HuH-7 (cell line): ENCODE results near the gene LDHAL6B.
"Not testable (repeated sequence)": the region's sequence is repeated elsewhere in the genome, so short reads cannot be mapped to it uniquely, and the experiment has no call there.

ENCODE experiments used
- DNase-seq: peaks from one replicate; pipeline ENCODE4 v3.0.0; 2011; ENCODE audit warnings: low spot score

Gene LDHAL6B

DNA sequence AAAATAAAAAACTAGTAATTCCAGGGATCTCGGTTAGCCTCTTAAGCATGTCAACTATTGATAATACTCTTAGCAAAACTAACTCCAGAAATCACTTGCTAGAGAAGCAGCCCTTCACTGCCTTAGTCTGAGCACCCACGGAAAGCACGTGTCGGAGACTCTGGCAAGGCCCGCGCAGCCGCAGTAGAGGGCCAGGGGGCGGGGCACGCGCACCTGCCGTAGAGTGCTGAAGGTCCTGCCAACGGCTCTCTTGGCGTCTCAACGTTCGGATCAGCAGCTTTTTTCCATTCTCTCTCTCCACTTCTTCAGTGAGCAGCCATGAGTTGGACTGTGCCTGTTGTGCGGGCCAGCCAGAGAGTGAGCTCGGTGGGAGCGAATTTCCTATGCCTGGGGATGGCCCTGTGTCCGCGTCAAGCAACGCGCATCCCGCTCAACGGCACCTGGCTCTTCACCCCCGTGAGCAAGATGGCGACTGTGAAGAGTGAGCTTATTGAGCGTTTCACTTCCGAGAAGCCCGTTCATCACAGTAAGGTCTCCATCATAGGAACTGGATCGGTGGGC is at the start of gene LDHAL6B:
Gene LDHAL6B, plus strand, starts transcription at position 221 of the 561 bp plus-strand sequence. Its CDS starts 98 bp downstream, at position 319.
- DNase-seq: no peak

DNA sequence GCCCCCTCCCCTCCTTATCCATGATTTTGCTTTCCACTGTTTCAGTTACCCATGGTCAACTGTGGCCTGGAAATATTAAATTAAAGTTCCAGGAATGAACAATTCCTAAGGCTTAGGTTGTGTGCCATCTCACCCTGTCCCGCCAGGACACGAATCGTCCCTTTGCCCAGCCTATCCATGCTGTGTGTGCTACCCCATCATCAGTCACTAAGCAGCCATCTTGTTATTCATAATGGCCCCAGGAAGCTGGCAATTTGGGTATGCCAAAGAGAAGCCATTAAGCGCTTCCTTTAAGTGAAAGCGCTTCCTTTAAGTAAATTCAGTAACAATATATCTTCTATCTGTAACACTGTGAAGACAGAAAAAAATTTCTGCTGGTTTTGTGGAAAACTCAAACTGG is 49.2 kb upstream of the LDHAL6B start:
- DNase-seq: no peak

DNA sequence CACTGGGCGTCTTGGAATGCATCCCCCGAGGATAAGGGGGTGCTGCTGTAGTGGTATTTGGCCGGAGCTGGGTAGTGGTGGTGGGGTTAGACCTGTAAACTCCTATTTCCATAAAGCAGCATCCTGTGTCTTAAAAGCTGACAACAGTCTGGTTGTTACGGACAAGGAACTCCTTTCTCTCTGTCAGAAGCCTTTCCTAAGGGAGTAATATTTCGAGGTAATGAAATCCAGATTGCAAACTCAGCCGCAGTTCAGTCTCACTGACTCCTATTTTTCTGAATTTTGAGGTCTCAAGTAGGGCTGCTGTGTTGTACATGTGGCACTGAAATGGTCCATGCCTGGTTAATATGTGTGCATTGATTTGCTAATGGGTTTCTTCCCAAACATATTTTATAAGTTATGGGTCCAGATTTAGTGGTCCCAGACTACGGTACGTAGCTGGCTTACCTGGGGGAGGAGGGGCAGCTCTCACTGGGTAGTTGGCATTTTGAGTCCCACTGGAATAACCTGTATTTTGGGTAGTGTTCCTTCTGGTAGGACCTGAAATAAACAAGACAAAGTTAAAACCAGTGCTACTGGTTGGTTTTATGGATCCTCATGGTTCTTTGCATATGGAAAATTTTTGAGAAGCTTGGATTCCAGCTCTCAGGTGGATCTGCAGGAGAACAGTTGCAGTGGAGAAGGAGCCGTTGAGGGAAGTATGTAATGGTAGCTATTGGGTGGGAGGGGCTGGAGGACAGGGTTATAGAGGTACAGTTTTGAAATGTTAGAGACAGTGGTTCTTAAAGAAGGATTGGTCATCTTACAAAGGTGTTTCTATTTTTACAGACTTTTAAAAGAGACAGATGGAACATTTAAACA is 48.6 kb upstream of the LDHAL6B start:
- DNase-seq: no peak

DNA sequence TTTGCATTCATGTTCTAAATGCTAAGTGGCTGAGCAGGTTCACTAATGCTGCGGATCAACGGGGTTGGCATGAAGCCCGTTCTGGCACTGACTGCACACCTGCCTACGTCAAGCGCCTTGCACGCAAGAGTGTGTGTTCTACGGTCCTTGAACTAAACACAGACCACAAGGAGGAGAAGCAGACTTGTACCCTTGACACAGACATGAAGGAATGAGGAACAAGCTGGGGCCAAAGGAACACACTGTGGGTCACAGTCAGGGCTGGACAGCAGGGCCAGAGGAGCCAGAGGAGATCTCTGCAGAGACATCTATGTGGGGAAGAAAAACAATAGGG is 48.0 kb upstream of the LDHAL6B start:
- no peak for DNase-seq

DNA sequence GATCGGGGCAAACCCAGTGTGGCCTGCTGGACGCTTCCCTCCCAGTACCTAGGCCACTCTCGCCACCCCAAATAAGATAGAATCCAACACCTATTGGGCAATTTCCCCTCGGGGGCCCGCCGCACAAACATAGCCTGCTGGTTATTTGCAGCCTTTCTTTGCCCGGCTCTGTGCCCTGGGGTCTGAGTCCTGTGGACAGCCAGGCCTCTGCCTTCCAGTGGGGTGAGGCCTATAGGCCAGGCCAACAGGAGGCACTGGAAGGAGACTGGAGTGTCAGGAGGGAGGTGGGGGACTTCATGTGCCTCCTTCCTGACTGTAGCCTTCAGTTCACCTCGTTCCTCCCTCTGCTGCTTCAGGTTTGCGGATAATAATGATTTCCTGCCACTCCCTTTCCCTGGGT is 47.4 kb upstream of the LDHAL6B start:
- no peak for DNase-seq

DNA sequence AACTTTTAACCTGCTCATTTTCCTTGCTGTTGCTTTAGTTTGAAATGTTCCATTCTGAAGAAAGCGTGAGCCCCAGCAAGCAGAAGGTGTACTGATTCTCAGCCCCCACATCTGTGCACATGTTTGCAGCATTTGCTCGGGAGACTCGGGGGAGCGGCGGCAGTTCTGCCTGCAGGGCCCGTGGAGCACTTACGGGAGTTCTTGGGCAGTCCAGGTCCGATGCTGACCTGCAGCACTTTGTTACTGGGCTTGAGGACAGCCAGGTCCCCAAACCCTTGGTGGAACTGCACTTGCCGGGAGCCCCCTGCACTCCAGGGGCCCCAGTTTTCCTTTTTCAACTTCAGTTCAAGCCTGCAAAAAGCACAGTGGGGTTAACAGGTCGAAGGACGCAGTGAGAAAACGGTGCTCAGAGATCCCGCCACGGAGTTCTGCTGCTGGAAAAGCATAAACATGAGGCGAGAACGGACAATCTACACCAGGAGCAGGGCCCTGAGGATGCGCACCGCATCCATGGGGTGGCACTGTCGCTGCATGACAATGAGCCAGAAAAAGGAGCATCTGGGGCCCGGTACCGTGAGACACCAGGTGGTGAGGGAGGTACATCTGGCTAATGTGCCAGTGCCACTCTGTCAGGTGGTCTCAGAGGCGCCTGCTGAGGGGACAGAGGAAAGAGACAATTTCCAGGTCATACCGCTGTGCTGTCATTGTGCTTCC is 45.6 kb upstream of the LDHAL6B start:
- DNase-seq: peak; percentile 55

DNA sequence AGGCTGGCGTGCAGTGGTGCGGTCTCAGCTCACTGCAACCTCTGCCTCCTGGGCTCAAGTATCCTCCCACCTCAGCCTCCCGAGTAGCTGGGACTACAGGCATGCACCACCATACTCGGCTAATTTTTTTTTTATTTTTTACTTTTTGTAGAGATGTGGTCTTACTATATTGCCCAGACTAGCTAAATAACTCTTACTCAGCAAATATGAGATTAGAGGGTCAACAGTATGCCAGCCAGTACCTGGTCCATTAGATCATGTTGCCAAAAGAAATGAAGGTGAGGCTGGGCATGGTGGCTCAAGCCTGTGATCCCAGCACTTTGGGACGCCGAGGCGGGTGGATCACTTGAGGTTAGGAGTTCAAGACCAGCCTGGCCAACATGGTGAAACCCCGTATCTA is 44.6 kb upstream of the LDHAL6B start:
- DNase-seq: not testable (repeated sequence)

DNA sequence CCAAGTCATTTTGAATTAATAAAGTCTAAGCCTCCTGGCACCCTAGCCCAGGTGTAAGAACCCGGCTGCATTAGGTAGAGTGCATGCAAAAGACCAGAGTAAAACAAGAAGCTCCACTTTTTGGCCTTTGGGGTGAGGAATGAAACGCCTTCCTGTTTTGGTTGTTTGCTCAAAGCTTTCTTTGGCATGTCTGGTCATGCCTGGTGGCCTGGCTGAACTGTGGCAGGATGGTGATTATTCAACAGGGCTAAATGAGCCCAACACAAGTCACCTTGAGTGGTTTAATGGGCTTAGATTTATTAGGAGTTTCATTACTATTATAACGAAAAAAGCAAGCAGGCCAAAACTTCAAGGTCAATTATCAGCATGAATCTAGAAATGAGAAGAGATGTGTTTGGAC is 40.9 kb upstream of the LDHAL6B start:
- no peak for DNase-seq

DNA sequence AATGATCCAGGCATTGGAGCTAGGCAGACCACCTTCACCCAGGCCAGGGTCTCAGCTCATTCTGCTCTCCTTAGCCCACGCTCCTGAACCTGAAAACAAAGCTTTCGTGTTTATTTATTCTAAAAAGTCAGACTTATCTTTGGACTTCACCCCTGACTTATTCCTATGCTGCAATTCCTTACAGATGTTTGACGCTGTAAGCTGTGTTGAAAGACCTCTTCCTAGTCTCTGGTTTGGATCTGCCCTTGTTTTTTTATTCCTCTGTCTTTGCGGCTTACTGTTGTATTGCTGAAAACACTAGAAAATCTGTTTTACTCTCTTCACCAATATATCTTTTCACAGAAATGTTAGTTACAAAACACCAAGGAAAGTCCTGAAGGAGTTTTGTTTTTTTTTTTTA is 40.5 kb upstream of the LDHAL6B start:
- peak; percentile 17 for DNase-seq

DNA sequence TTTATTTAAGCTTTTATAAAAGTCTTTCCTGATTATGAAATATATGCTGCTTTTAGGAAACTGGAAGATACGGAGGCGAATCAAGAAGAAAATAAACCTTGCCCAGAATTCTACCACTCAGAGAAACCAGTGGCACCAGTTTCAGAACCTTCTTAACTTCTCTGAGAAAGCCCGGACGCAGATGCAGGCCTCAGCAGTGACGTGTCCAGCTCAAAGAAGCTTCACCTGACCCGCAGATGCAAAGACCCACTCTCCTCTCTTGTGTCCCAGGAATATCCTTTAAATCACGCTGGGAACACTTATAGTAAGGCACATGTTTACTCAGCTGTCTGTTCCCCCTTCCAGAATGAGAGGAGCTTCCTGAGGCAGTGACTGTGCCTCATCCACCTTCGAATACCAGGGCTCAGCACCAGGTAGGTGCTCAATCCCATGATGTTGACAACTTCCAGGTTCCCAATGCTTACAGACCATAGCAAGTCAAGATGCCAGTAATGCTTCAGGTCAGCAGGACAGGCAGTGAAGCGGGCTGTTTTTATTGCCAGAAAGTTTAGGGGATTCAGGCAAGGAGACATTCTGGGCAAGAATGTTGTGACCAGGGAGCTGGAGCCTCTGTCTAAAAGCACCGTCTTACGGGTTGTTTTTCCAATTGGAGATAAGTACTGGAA is 39.9 kb upstream of the LDHAL6B start:
- no peak for DNase-seq

DNA sequence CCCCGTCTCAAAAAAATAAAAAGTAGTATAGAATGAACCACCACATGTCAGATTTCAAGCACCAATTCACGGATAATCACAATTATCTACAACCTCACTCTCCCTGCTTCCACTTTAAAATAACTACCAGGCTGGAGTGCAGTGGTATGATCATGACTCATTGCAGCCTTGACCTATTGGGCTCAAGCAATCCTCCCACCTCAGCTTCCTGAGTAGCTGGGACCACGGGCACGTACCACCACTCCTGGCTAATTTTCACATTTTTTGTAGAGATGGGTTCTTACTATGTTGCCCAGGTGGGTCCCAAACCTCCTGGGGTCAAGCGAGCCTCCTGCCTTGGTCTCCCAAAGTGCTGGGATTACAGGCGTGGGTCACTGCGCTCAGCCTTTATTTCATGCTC is 38.1 kb upstream of the LDHAL6B start:
- DNase-seq: no peak

DNA sequence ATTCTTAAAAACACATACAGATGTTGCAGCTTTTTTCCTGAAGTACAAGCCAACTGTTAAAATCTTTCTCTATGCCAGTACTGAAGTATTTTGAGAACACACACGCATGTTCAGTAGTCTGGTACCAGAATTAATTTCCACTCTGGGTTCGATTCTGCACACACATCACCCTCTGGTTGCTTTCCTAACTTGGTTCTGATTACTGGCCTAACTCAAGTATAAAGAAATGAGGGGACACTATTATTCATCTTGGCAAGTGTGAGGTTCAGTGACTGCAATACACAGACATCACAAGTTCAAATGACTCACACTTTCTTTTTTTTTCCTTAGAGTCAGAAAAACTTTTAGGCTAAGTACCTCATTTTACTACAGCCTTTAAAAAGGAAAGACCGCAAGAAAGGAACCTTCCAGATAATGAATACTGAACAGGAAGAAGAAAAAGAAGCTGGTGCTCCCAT is 37.4 kb upstream of the LDHAL6B start:
- DNase-seq: no peak

DNA sequence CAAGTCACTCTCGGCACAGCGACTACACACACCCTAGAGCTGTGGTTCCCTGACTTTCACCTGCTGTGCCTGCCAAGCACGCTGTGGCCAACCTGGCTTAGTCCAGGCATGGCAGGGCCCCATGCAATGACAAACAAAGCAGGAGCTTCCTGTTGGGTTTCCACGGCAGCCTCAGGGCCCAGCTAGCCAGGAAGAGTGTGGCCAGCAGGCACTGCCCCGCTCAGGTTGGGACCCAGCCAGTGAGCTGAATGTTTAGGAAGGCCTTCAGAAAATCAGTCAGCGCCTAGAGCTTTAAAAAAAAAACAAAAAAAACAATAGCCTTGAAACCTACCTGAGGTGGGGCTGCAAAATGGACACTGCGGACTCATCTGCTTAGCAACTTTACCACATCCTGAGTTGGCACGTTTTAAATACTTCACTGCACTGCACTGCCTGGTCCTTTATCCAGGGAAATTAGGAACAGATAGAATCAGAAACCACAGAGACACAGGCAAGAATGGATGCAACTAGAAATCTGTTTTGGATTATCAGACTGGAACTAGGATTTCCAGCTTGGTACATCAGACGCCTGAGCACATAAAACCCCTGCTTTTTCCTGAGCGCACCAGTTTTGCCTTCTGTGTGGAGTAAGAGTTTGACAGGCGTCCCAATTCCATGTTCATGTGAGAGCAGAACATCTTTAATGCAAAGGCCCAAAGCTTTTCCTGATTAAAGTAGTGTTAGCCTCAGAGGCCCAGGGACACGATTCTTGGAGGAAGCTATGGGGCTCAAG is 36.2 kb upstream of the LDHAL6B start:
- DNase-seq: no peak

DNA sequence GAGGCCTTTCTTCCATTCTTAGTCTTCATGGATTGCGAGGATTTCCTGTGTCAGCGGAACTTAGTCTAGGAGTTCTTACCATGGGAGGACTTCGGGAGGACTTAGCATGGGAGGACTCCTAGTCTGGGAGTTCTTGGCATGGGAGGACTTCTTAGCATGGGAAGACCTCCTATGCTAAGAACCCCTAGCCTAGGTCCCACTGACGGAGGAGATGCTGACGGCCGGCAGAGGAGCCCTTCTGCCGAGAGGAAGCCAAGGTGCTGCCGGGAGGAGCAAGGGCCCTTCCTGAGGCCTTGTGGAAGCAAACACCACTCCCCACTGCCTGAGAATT is 35.6 kb upstream of the LDHAL6B start:
- DNase-seq: no peak

DNA sequence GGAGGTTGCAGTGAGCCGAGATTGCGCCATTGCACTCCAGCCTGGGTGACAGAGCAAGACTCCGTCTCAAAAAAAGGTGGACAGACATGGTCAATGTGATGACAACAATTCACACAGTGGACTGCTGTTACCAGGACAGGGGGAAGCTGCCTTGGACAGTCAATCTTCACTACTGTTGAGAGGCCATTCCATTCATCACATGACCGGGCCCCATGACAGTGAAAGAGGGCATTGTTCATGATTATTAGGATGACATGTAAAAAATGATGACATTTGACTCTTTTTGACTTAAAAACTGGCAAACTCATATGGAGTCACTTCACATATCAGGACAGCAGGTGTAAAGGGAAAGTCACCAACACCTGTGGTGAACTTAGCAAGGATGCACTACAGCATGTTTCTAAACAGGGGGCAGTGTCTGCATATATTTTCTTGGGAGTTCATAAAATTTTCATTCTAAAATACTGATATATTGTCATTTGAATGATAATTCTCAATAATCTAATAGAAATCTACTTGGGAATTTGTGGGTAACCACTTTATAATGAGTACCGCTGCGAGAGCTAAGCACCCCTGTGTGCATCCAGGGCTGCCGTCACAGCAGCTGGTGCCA is 34.2 kb upstream of the LDHAL6B start:
- no peak for DNase-seq

DNA sequence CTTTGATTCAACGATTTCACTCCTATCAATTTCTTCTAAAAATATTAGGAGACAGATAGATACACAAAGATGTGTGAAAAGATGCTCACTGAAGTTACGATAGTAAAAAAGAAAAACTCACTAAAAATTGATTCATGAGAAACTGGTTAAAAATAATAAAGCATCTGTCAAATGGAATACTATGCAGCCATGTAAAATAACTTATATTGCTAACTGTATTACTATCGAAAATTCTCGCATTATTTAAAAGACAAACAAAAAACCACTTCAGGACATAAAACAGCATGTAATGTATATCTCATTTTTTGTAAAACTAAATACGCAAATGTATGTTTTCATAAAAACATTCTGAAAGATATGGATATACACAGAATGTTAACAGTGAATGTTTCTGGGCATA is 33.4 kb upstream of the LDHAL6B start:
- DNase-seq: no peak

DNA sequence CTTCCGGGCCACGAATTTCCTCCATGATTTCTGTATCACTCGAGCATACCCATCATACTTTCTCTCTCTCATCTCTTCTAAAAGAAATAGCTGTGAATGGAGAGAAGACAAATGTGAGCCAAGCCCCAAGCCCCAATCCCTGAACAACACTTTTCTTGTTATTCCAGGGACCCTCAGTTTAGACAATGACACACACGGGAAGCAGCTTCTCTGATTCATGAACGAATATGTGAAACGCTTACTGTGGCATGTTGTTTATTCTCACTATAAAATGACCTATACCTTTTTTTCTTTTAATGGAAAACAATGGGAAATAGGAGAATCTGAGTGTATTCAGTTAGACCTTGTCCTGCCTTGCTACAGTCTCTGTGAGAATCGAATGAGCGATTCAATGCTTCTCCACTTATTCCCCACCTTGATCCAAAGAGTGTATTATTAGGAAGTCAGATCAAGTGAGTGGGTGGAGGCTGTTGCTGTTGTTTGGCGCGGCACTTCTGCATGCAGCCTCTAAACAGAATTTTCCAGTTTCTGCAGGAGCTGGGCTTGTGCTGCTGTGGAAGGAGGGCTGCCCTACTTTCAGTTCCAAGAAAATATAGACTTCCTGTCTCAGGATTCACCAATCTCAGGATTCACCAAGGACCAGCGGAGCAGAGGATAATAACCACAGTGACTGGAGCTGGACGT is 32.4 kb upstream of the LDHAL6B start:
- no peak for DNase-seq

DNA sequence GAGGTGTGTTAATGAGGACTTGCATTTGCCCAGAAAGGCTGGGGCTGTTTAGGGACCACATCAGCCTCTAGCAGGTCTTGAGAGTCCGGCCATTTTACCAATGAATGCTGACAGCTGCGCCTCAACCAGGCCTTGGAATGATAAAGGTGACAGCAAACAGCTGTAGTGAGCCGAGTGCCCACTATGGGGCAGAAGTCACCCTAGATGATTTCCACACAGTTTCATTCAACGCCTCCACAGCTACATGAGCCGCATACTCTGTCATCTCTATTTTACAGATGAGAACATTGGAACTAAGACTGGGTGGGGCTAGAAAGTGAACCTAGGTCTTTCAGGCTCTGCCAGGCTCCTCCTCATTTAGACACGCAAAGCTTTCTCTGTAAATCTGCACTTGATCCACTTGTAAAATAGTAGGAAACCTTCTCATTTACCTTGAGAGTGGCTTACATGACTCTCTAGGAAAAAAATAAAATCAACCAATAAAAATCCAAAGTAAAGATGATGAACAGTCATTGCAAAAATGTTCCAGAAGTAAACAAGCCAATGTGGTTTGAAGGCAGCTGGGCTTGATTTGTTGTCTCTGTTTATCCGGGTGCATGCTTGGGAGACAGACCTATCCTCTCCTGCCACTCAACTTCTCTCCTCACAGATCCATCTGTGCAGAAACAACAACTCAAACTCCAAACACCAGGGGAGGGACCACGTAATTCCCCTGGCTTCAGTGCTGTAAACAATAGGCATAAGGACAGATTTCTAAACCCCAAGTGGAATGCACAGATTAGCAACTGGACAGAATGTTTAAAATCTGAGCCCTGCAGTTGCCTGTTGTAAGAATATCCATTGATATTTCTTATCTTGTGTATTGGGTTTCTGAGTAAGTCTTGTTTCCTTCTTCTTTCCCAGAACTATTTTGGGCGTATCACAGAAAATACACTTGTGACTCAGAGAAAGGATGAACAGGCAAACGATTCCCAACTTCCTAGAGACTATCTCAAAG is 31.5 kb upstream of the LDHAL6B start:
- peak; percentile 69 for DNase-seq

DNA sequence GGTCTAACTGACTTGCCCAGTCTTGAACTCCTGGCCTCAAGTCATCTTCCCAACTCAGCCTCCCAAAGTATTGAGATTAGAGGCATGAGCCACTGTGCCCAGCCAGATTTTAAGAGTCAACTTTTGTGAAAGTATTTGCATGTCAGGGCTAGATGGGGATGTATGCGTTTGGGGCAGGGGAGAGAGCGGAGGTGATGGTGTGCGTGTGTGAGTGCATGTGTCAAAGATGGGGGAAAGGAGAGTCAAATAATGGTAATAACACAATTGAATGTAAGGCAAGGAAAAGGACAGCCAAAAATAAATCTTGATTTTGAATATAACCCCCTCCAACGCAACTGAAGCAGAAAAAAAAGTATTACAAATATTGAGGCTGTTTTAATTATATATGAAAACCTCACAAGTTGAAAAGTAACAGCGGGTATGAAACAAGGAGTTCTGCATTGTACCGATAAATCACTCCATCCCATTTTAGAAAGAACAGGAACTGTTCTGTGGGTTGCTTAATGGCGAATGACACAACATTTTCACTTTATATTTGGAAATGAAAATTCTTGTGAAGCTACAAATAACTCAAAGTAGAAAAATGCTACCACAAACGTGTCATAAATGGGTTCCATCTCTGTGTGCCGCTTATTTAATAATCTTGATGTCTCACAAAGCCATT is 29.9 kb upstream of the LDHAL6B start:
- DNase-seq: no peak
